NCI-H524 (cell line): ENCODE results near the gene TAF11L12.
"Not testable (repeated sequence)": the region's sequence is repeated elsewhere in the genome, so short reads cannot be mapped to it uniquely, and the experiment has no call there.

ENCODE experiments used
- DNase-seq, 2 experiments: peaks; one replicate each; lab custom pipeline; 2025; lab: John Stamatoyannopoulos, UW

The TAF11L12 gene

DNA sequence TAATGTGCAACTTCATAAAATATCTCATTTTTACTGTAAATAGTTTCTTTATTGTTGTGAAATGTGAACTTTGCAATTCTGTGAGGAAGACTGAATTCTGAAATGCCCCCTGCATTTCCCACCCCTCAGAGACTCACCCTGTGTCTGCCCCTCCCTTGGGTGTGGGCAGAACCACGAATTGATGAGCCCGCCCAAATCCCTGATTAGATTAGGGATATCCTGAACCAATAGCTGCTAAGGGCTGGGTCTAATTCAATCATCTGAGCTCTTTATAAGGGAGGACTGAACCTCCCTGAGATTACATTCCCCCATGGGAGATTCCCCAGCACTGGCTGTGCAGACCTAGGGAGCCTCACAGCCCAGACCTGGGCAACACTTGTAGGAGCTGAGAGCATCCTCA is at the start of gene TAF11L12:
Gene TAF11L12 (plus strand): TSS at position 301 of the 400 bp plus-strand sequence.
- not testable (repeated sequence) for DNase-seq

DNA sequence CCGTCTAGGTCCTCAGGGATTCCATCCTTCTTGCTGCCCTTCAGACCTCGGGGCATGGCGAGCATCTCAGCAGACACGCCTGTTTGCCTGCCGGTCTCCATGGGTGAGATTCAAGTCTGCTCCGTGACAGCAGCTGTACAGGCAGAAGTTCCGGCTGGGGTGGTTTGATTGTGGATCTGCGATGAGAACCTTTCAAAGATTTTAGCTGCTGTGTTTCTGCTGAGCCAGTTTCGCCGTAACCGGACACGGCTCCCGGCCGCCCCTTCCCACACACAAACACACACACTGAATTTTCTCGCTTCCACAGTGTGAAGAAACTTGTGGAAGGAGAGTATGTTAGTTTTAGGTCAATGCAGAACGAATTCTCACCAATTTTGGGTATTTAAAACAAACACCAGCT is 24.5 kb upstream of the TAF11L12 start, which contains the start of gene TAF11L7:
Gene TAF11L7 (minus strand): TSS at position 101 of the 400 bp plus-strand sequence.
- DNase-seq: not testable (repeated sequence)

DNA sequence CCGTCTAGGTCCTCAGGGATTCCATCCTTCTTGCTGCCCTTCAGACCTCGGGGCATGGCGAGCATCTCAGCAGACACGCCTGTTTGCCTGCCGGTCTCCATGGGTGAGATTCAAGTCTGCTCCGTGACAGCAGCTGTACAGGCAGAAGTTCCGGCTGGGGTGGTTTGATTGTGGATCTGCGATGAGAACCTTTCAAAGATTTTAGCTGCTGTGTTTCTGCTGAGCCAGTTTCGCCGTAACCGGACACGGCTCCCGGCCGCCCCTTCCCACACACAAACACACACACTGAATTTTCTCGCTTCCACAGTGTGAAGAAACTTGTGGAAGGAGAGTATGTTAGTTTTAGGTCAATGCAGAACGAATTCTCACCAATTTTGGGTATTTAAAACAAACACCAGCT is 19.3 kb upstream of the TAF11L12 start, which contains the start of gene TAF11L8:
Gene TAF11L8 (minus strand): TSS at position 101 of the 400 bp plus-strand sequence.
- DNase-seq: not testable (repeated sequence)

DNA sequence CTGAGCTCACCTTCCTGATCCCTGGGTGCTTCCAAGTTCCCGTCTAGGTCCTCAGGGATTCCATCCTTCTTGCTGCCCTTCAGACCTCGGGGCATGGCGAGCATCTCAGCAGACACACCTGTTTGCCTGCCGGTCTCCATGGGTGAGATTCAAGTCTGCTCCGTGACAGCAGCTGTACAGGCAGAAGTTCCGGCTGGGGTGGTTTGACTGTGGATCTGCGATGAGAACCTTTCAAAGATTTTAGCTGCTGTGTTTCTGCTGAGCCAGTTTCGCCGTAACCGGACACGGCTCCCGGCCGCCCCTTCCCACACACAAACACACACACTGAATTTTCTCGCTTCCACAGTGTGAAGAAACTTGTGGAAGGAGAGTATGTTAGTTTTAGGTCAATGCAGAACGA is 15.9 kb upstream of the TAF11L12 start, which contains the start of gene TAF11L9:
Gene TAF11L9 (minus strand): TSS at position 140 of the 400 bp plus-strand sequence.
- not testable (repeated sequence) for DNase-seq

DNA sequence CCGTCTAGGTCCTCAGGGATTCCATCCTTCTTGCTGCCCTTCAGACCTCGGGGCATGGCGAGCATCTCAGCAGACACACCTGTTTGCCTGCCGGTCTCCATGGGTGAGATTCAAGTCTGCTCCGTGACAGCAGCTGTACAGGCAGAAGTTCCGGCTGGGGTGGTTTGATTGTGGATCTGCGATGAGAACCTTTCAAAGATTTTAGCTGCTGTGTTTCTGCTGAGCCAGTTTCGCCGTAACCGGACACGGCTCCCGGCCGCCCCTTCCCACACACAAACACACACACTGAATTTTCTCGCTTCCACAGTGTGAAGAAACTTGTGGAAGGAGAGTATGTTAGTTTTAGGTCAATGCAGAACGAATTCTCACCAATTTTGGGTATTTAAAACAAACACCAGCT is 12.5 kb upstream of the TAF11L12 start, which contains the start of gene TAF11L10:
Gene TAF11L10 (minus strand): TSS at position 101 of the 400 bp plus-strand sequence.
- DNase-seq: not testable (repeated sequence)

DNA sequence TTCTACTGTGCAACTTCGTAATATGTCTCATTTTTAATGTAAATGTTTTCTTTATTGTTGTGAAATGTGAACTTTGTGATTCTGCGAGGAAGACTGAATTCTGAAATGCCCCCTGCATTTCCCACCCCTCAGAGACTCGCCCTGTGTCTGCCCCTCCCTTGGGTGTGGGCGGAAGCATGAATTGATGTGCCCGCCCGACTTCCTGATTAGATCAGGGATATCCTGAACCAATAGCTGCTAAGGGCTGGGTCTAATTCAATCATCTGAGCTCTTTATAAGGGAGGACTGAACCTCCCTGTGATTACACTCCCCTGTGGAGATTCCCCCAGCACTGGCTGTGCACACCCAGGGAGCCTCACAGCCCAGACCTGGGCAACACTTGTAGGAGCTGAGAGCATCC is 6.3 kb upstream of the TAF11L12 start, which contains the start of gene TAF11L11:
Gene TAF11L11 (plus strand): TSS at position 304 of the 400 bp plus-strand sequence.
- not testable (repeated sequence) for DNase-seq

DNA sequence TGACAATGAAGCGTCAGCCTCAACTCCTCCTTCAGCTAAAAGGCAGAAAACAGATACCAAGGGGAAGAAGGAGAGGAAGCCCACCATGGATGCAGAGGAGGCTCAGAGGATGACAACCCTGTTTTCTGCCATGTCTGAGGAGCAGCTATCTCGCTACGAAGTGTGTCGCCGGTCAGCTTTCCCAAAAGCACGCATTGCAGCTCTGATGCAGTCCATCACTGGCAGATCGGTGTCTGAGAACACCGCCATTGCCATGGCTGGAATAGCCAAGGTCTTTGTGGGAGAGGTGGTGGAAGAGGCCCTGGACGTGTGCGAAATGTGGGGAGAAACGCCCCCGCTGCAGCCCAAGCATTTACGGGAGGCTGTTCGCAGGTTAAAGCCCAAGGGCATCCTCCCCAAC is 5.2 kb upstream of the TAF11L12 start:
- DNase-seq: no peak

DNA sequence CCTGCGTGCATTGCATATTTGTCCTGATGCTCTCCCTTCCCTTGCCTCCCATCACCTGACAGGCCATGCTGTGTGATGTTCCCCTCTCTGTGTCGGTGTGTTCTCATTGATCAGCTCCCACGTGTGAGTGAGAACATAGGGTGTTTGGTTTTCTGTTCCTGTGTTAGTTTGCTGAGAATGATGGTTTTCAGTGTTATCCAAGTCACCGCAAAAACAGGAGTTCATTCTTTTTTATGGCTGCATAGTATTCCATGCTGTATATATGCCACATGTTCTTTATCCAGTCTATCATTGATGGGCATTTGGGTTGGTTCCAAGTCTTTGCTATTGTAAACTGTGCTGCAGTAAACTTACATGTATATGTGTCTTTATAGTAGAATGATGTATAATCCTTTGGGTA is 2.7 kb upstream of the TAF11L12 start:
- not testable (repeated sequence) for DNase-seq

DNA sequence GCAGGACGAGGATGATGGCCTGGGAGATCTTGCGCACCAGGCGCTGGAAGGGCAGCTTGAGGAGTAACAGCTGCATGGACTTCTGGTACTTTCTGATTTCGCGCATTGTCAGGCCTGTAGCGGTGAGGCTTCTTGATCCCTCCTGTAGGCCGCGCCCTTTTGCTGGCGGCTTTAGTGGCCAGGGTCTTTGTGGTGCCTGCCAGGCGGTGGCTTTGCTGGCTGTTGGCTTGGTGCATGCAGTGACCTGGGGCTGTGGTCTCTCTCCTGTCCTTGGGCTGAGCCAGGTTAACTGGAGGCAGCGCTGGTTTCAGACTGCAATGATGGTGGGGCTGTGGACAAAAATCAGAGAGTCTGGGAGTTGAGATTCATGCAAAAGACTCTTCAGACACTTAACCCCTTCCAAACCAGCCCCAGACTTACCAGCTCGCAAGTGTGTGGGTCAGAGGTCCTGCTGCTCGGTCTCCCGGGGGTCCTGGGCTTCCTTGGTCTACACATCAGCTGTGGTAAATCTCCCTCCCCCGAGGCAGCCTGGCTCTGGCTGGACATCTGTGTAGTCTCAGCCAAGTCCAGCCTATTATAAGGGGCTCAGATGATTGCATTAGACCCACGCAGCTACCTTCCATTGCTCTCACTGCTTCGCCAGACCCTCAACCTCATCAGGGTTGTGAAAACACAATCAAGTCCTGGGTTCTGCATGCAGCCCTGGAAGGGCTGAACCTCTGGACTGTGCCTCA is 4.8 kb downstream of the TAF11L12 start:
- no peak for DNase-seq

DNA sequence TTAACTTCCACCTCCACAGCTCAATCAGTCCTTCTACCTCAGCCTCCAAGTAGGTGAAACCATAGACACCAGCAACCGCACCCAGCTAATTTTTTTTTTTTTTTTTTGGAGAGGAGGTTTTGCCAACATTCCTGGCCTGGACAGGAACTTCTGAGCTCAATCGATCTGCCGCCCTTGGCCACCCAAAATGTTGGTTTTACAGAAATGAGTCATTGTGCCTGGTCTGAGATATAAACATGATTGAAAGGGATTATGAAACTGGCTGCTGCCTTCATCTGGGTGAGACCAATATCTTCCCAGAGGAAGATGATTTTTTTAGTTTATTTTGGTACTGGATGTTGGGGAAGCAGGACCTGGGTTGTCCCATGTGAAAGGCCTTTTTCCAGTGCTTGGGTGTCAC is 9.2 kb downstream of the TAF11L12 start:
- no peak for DNase-seq

DNA sequence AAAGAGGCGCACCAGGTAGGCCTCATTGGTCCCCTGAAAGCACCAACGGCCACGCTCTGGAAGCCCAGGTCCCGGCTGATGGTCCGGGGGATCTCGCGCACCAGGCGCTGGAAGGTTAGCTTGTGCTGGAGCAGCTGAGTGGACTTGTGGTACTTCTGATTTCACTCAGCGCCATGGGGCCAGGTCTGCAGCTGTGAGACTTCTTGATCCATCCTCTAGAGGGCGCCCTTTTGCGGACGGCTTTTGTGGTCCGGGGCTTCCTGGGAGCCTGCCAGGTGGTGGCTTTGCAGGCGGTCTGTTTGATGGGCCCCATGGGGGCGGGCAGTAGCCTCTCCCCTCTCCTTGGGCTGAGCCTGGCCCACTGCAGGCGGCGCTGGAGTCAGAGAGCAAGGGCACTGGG is 10.4 kb downstream of the TAF11L12 start:
- DNase-seq: no peak

DNA sequence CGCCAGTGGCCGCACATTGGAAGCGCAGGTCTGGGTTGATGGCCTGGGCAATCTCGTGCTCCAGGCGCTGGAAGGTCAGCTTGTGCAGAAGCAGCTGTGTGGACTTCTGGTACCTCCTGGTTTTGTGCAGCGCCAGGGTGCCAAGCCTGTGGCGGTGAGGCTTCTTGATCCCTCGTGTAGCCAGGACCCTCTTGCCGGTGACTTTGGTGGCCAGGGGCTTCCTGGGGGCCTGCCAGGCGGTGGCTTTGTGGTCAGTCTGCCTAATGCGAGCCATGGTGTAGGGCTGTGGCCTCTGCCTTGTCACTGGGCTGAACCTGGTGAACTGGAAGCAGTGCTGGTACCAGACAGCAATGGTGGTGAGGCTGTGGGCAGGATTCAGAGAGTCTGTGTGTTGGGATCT is 15.5 kb downstream of the TAF11L12 start:
- no peak for DNase-seq

DNA sequence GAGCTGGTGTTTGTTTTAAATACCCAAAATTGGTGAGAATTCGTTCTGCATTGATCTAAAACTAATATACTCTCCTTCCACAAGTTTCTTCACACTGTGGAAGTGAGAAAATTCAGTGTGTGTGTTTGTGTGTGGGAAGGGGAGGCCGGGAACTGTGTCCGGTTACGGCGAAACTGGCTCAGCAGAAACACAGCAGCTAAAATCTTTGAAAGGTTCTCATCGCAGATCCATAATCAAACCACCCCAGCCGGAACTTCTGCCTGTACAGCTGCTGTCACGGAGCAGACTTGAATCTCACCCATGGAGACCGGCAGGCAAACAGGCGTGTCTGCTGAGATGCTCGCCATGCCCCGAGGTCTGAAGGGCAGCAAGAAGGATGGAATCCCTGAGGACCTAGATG is 21.6 kb downstream of the TAF11L12 start, which contains the start of gene TAF11L13:
Gene TAF11L13 (plus strand): TSS at position 301 of the 400 bp plus-strand sequence.
- DNase-seq: not testable (repeated sequence)

DNA sequence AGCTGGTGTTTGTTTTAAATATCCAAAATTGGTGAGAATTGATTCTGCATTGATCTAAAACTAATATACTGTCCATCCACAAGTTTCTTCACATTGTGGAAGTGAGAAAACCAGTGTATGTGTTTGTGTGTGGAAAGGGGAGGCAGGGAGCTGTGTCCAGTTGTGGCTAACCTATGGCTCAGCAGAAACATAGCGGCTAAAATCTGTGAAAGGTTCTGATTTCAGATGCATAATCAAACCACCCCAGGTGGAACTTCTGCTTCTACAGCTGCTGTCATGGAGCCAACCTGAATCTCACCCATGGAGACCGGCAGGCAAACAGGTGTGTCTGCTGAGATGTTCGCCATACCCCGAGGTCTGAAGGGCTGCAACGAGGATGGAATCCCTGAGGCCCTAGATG is 24.0 kb downstream of the TAF11L12 start, which contains the start of gene TAF11L14:
Gene TAF11L14 (plus strand): TSS at position 301 of the 400 bp plus-strand sequence.
- DNase-seq: no peak

DNA sequence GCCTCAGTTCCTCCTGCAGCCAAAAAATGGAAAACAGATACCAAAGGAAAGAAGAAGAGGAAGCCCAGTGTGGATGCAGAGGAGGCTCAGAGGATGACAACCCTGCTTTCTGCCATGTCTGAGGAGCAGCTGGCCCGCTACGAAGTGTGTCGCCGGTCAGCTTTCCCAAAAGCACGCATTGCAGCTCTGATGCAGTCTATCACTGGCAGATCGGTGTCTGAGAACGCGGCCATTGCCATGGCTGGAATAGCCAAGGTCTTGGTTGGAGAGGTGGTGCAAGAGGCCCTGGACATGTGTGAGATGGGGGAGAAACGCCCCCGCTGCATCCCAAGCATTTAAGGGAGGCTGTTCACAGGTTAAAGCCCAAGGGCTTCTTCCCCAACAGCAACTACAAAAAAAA is 39.0 kb downstream of the TAF11L12 start:
- DNase-seq: not testable (repeated sequence)

DNA sequence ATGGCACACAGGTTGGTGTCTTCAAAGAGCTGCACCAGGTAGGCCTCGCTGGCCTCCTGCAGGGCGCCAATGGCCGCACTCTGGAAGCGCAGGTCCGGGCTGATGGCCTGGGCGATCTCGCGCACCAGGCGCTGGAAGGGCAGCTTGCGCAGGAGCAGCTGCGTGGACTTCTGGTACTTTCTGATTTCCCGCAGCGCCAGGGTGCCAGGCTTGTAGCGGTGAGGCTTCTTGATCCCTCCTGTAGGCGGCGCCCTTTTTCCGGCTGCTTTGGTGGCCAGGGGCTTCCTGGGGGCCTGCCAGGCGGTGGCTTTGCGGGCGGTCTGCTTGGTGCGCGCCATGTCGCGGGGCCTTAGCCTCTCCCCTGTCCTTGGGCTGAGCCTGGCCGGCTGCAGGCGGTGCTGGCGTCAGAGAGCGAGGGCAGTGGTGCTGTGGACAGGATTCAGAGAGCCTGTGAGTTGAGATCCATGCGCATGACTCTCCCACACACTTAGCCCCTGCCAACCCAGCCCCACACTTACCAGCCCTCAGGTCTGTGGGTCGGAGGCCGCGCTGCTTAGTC is 45.1 kb downstream of the TAF11L12 start:
- DNase-seq: not testable (repeated sequence)

DNA sequence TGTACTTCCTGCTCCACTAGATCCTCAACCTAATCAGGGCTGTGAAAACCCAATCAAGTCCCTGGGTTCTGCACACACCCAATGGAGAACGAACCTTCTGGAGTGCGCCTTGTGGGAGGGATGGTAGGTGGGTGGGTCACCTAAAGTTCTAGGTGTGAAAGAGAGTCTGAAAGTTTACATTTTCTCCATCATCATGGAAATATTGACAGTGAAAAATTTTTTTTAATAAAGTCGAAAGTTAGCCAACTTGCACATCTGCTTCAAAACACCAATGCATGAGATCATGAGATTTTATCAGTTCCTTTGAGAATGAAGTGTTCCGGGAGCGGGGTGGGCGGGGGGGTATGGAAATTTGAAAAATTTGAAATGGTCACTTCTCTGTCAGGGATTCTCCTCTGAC is 45.7 kb downstream of the TAF11L12 start:
- DNase-seq: no peak
